ENCODE results near the gene GPC6. TPM values are rescaled to one million over a fixed set of nuclear protein-coding genes. Genes with fewer than 3 reads are reported as not detected.

GPC6 gene
- polyA plus RNA-seq, 1 donor: 26.7 TPM

DNA sequence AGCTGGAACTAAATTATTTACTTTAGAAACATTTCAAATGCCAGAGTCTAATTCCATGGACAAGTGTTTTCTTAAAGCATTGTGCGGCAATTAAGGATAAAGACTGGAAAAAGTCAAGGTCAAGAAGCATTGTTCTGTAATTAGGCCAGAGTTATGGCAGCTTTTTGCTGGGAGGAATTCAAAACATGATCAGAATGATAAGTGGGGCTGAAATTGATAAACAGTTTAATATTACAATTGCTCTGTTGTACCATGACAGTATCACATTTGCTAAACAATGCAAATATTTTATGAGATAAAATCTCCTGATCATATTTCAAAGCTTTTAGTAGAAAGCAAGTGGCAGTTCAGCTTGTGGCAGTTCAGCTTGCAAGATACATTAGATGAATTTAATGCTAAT lies 513.7 kb downstream of the GPC6 start:
- H3K27ac ChIP-seq (ENCODE audit: low read length): no peak overlapping the region
- no peak for DNase-seq
- H3K4me3 ChIP-seq (ENCODE audit: low read length): no peak overlapping the region
- H3K9me3 ChIP-seq (ENCODE audit: control insufficient read depth, low read depth, low read length): no peaks in the 10 kb centered on the region
- H3K4me1 ChIP-seq (ENCODE audit: control insufficient read depth, insufficient read depth, low read length): no peaks in the 10 kb centered on the region
- 25% methylated on average over 1 of the region's 1 CpG for WGBS (ENCODE audit: insufficient coverage, low lambda C conversion rate)
- no peaks in the 10 kb centered on the region for H3K36me3 ChIP-seq (ENCODE audit: control insufficient read depth, insufficient read depth, low read length)
- no peaks in the 10 kb centered on the region for H3K27me3 ChIP-seq (ENCODE audit: control insufficient read depth, insufficient read depth, low read length)

- Histone ChIP-seq H3K27ac (ENCODE audit: low read length) (no peak overlapping the region), H3K27me3 (ENCODE audit: control insufficient read depth, insufficient read depth, low read length) (no peaks in the 10 kb centered on the region), H3K4me3 (ENCODE audit: low read length) (no peak overlapping the region), H3K9me3 (ENCODE audit: control insufficient read depth, low read depth, low read length) (no peaks in the 10 kb centered on the region), H3K4me1 (ENCODE audit: control insufficient read depth, insufficient read depth, low read length) (peaks cover 5% of the 10 kb centered on the region), H3K36me3 (ENCODE audit: control insufficient read depth, insufficient read depth, low read length) (no peaks in the 10 kb centered on the region)
- 100% methylated on average over 1 of the region's 5 CpGs for WGBS (ENCODE audit: insufficient coverage, low lambda C conversion rate)
- no peak for DNase-seq
Observed at GRCh38 chr13:93744033-93744432, 517.4 kb downstream of the GPC6 start.

DNA sequence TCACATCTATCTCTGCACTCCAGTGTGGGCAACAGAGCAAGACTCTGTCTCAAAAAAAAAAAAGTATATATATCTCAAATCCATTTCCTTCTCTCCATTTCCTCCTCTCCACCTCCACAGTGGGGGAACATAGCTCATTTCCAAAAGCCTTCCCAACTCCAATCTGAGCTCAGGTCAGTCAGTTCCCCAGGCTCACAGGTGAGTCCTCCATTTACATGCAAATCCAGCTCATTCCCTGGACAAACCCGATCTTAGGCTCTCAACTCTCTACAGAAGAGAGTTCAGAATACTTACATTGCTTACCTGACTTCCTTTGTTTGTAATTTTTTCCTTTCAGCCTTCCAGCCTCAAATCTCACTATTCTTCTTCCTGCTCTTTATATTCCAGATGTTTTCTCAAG lies 518.3 kb downstream of the GPC6 start:
- Histone ChIP-seq H3K4me1 (ENCODE audit: control insufficient read depth, insufficient read depth, low read length) (peaks cover 5% of the 10 kb centered on the region), H3K9me3 (ENCODE audit: control insufficient read depth, low read depth, low read length) (no peaks in the 10 kb centered on the region), H3K27me3 (ENCODE audit: control insufficient read depth, insufficient read depth, low read length) (no peaks in the 10 kb centered on the region), H3K27ac (ENCODE audit: low read length) (no peak overlapping the region), H3K4me3 (ENCODE audit: low read length) (no peak overlapping the region), H3K36me3 (ENCODE audit: control insufficient read depth, insufficient read depth, low read length) (no peaks in the 10 kb centered on the region)
- no peak for DNase-seq
- no CpG with 5 or more reads among the region's 1 CpG for WGBS (ENCODE audit: insufficient coverage, low lambda C conversion rate)

GRCh38 chr13:93745884-93746283 lies 519.3 kb downstream of the GPC6 start:
- no peak overlapping the region for H3K4me3 ChIP-seq (ENCODE audit: low read length)
- DNase-seq: peak; percentile 20 to 56
- H3K4me1 ChIP-seq (ENCODE audit: control insufficient read depth, insufficient read depth, low read length): peaks cover 5% of the 10 kb centered on the region
- H3K27ac ChIP-seq (ENCODE audit: low read length): no peak overlapping the region
- H3K36me3 ChIP-seq (ENCODE audit: control insufficient read depth, insufficient read depth, low read length): no peaks in the 10 kb centered on the region
- WGBS (ENCODE audit: insufficient coverage, low lambda C conversion rate): no CpG with 5 or more reads among the region's 2 CpGs
- no peaks in the 10 kb centered on the region for H3K27me3 ChIP-seq (ENCODE audit: control insufficient read depth, insufficient read depth, low read length)
- H3K9me3 ChIP-seq (ENCODE audit: control insufficient read depth, low read depth, low read length): no peaks in the 10 kb centered on the region

DNA sequence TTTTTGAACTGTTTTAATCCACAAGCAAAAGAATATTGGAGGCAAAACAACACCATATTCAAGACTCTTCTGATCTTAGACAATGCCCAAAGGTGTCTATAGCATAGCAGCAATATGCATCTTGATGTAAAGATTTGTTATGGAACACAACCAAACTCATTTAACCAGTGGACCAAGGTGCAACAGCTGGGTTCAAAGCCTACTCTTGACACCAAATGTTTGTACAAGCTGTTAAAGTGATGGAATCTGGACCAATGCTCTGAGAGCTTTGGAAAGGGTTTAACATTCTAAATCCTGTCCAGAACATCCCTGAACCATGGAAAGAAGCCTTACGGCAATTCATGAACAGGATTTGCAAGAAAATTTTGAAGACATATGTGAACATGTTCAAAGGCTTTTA lies 520.0 kb downstream of the GPC6 start:
- Histone ChIP-seq H3K36me3 (ENCODE audit: control insufficient read depth, insufficient read depth, low read length) (no peaks in the 10 kb centered on the region), H3K27ac (ENCODE audit: low read length) (no peak overlapping the region), H3K4me1 (ENCODE audit: control insufficient read depth, insufficient read depth, low read length) (peaks cover 5% of the 10 kb centered on the region), H3K27me3 (ENCODE audit: control insufficient read depth, insufficient read depth, low read length) (no peaks in the 10 kb centered on the region), H3K9me3 (ENCODE audit: control insufficient read depth, low read depth, low read length) (no peaks in the 10 kb centered on the region), H3K4me3 (ENCODE audit: low read length) (no peak overlapping the region)
- no peak for DNase-seq
- no CpG with 5 or more reads among the region's 1 CpG for WGBS (ENCODE audit: insufficient coverage, low lambda C conversion rate)

DNA sequence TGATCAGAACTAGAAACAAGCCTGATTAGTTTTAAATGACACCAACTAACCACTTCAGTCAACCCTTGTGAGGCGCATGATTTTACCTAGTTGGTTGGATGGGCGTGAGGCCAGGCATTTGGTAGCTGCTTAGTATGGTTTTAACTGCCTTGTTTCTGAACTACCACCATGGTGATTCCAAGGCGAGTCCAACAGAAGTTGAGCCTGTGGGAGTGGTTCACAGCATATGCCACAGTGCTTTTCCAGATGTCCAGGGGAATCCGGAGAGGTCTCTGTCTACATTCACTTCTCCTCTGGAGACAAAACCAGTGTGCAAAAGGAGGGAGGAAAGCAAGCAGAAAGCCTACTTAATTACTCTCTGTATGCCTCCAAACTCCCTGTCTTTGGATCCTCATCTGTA lies 524.1 kb downstream of the GPC6 start:
- no peak for DNase-seq
- Histone ChIP-seq H3K27ac (ENCODE audit: low read length) (no peak overlapping the region), H3K27me3 (ENCODE audit: control insufficient read depth, insufficient read depth, low read length) (no peaks in the 10 kb centered on the region), H3K36me3 (ENCODE audit: control insufficient read depth, insufficient read depth, low read length) (no peaks in the 10 kb centered on the region), H3K4me3 (ENCODE audit: low read length) (no peak overlapping the region), H3K9me3 (ENCODE audit: control insufficient read depth, low read depth, low read length) (no peaks in the 10 kb centered on the region), H3K4me1 (ENCODE audit: control insufficient read depth, insufficient read depth, low read length) (peaks cover 2% of the 10 kb centered on the region)
- WGBS (ENCODE audit: insufficient coverage, low lambda C conversion rate): no CpG with 5 or more reads among the region's 4 CpGs

DNA sequence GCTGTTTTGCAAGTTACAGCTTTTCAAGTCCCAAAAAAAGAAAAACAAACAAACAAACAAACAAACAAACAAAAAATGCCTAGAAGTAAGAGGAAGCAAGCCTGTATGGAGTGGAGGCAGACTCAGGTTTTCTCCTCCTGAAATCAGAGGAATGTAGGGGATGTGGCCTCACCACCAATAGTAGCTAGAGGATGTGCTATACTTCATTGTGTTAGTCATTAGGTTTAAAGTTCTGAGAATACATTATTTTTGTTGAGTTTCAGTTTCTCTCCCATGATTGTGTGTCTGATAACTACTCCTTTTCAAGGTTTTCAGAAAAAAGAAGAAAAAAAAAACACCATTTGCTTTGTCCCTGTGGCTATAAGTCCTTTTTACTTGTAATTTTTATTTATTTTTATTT lies 524.5 kb downstream of the GPC6 start:
- H3K4me1 ChIP-seq (ENCODE audit: control insufficient read depth, insufficient read depth, low read length): no peaks in the 10 kb centered on the region
- DNase-seq: no peak
- no peaks in the 10 kb centered on the region for H3K36me3 ChIP-seq (ENCODE audit: control insufficient read depth, insufficient read depth, low read length)
- no peaks in the 10 kb centered on the region for H3K9me3 ChIP-seq (ENCODE audit: control insufficient read depth, low read depth, low read length)
- H3K4me3 ChIP-seq (ENCODE audit: low read length): no peak overlapping the region
- H3K27ac ChIP-seq (ENCODE audit: low read length): no peak overlapping the region
- H3K27me3 ChIP-seq (ENCODE audit: control insufficient read depth, insufficient read depth, low read length): no peaks in the 10 kb centered on the region

GRCh38 chr13:93752541-93752940 lies 525.9 kb downstream of the GPC6 start:
- Histone ChIP-seq H3K4me1 (ENCODE audit: control insufficient read depth, insufficient read depth, low read length) (no peaks in the 10 kb centered on the region), H3K27ac (ENCODE audit: low read length) (no peak overlapping the region), H3K36me3 (ENCODE audit: control insufficient read depth, insufficient read depth, low read length) (no peaks in the 10 kb centered on the region), H3K9me3 (ENCODE audit: control insufficient read depth, low read depth, low read length) (no peaks in the 10 kb centered on the region), H3K27me3 (ENCODE audit: control insufficient read depth, insufficient read depth, low read length) (no peaks in the 10 kb centered on the region), H3K4me3 (ENCODE audit: low read length) (no peak overlapping the region)
- DNase-seq: no peak
- WGBS (ENCODE audit: insufficient coverage, low lambda C conversion rate): 100% methylated on average over 1 of the region's 4 CpGs

GRCh38 chr13:93753639-93754038 lies 527.0 kb downstream of the GPC6 start:
- no peaks in the 10 kb centered on the region for H3K27me3 ChIP-seq (ENCODE audit: control insufficient read depth, insufficient read depth, low read length)
- H3K27ac ChIP-seq (ENCODE audit: low read length): no peak overlapping the region
- no peaks in the 10 kb centered on the region for H3K36me3 ChIP-seq (ENCODE audit: control insufficient read depth, insufficient read depth, low read length)
- no peak overlapping the region for H3K4me3 ChIP-seq (ENCODE audit: low read length)
- no peaks in the 10 kb centered on the region for H3K9me3 ChIP-seq (ENCODE audit: control insufficient read depth, low read depth, low read length)
- no peak for DNase-seq
- no peaks in the 10 kb centered on the region for H3K4me1 ChIP-seq (ENCODE audit: control insufficient read depth, insufficient read depth, low read length)

- no peaks in the 10 kb centered on the region for H3K9me3 ChIP-seq (ENCODE audit: control insufficient read depth, low read depth, low read length)
- H3K36me3 ChIP-seq (ENCODE audit: control insufficient read depth, insufficient read depth, low read length): no peaks in the 10 kb centered on the region
- DNase-seq: no peak
- WGBS (ENCODE audit: insufficient coverage, low lambda C conversion rate): 40% methylated on average over 1 of the region's 1 CpG
- H3K4me1 ChIP-seq (ENCODE audit: control insufficient read depth, insufficient read depth, low read length): no peaks in the 10 kb centered on the region
- H3K27me3 ChIP-seq (ENCODE audit: control insufficient read depth, insufficient read depth, low read length): no peaks in the 10 kb centered on the region
- H3K4me3 ChIP-seq (ENCODE audit: low read length): no peak overlapping the region
- no peak overlapping the region for H3K27ac ChIP-seq (ENCODE audit: low read length)
Observed at GRCh38 chr13:93755341-93755740, 528.7 kb downstream of the GPC6 start.

DNA sequence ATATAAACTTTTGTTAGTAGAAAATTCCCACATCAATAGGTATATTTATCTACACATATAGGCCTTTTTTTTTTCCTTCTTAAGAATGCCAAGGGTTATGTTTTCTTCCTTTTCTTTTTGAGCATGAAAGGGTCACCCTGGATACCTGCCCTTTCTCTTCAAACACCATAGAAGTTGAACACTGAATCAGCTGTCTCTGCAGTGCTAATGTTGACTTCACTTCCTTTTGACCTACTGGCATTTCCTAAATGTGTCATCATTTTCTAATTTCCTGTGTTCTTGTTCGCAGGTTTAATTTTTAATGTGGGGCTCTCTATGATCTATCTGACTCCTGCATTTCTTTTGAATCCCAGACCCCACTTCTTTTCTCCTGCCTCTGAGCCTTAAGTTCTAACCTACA lies 532.0 kb downstream of the GPC6 start:
- WGBS (ENCODE audit: insufficient coverage, low lambda C conversion rate): 83% methylated on average over 1 of the region's 1 CpG
- H3K4me3 ChIP-seq (ENCODE audit: low read length): no peak overlapping the region
- no peak for DNase-seq
- H3K4me1 ChIP-seq (ENCODE audit: control insufficient read depth, insufficient read depth, low read length): no peaks in the 10 kb centered on the region
- H3K27me3 ChIP-seq (ENCODE audit: control insufficient read depth, insufficient read depth, low read length): no peaks in the 10 kb centered on the region
- no peak overlapping the region for H3K27ac ChIP-seq (ENCODE audit: low read length)
- no peaks in the 10 kb centered on the region for H3K9me3 ChIP-seq (ENCODE audit: control insufficient read depth, low read depth, low read length)
- H3K36me3 ChIP-seq (ENCODE audit: control insufficient read depth, insufficient read depth, low read length): no peaks in the 10 kb centered on the region
